AG09309 (cell line): ENCODE data around the gene CPNE4.

ENCODE experiments used
- DNase-seq: peaks from one replicate; pipeline ENCODE4 v3.0.0-alpha.2; 2010; ENCODE audit warnings: low read depth
- H3K4me3 ChIP-seq: 2 replicates; pipeline ENCODE4 v1.5.1; 2011; ENCODE audit warnings: mild to moderate bottlenecking, low read depth, low read length, moderate library complexity; ENCODE audit not compliant: control insufficient read depth
- CTCF ChIP-seq: IDR thresholded peaks from 2 replicates; pipeline ENCODE4 v1.5.1; 2011; ENCODE audit warnings: mild to moderate bottlenecking, low read depth, low read length, inconsistent platforms; ENCODE audit not compliant: insufficient read depth, control insufficient read depth; ENCODE audit errors: missing control alignments

CPNE4 gene

GRCh38 chr3:131705558-131706051 lies 329.2 kb downstream of the CPNE4 start:
- no peak for DNase-seq
- TF ChIP-seq CTCF = no peak

GRCh38 chr3:131705099-131705498 lies 329.7 kb downstream of the CPNE4 start:
- H3K4me3 ChIP-seq = no peak overlapping the region
- no peak for DNase-seq
- TF ChIP-seq CTCF = no peak

More at GRCh38 chr3:131705558-131706051, 329.2 kb downstream of the CPNE4 start:
- no peak overlapping the region for H3K4me3 ChIP-seq

- no peak for TF ChIP-seq CTCF
- no peak for DNase-seq
- H3K4me3 ChIP-seq = no peak overlapping the region
These were observed 330.7 kb downstream of the CPNE4 start for GRCh38 chr3:131704098-131704497.

- H3K4me3 ChIP-seq = no peak overlapping the region
- peak; percentile 13 for DNase-seq
- no peak for TF ChIP-seq CTCF
These were observed 332.7 kb downstream of the CPNE4 start for GRCh38 chr3:131702146-131702545.

GRCh38 chr3:131701153-131701770 lies 333.6 kb downstream of the CPNE4 start:
- DNase-seq = no peak
- TF ChIP-seq CTCF = no peak
- no peak overlapping the region for H3K4me3 ChIP-seq

GRCh38 chr3:131699001-131699400 lies 335.8 kb downstream of the CPNE4 start:
- DNase-seq = no peak
- no peak for TF ChIP-seq CTCF
- H3K4me3 ChIP-seq = no peak overlapping the region
